Smooth muscle cell (in vitro differentiated cells): ENCODE measurements around the gene AZU1. TPM values are rescaled to one million over a fixed set of nuclear protein-coding genes. Genes with fewer than 3 reads are reported as not detected.

ENCODE experiments used
- DNase-seq: peaks from one replicate; lab custom pipeline; 2025; ENCODE audit not compliant: unreplicated experiment; lab: John Stamatoyannopoulos, UW
- H2AFZ ChIP-seq: fragments of 200-600 bp; sonication (generic); 2 replicates; pipeline ENCODE4 v1.6.0; 2016; ENCODE audit warnings: antibody characterized with exemption, low read depth, mild to moderate bottlenecking
- H3F3A ChIP-seq: fragments of 200-600 bp; sonication (generic); 2 replicates; pipeline ENCODE4 v1.6.0; 2017; ENCODE audit warnings: antibody characterized with exemption, low read depth
- H3K27ac ChIP-seq: fragments of 200-600 bp; sonication (generic); 2 replicates; pipeline ENCODE4 v1.5.1; 2016; ENCODE audit warnings: low read depth, mild to moderate bottlenecking
- H3K27me3 ChIP-seq: fragments of 200-600 bp; sonication (generic); 2 replicates; pipeline ENCODE4 v1.6.1; 2016; ENCODE audit warnings: low read depth, mild to moderate bottlenecking
- H3K36me3 ChIP-seq: fragments of 200-600 bp; sonication (generic); 2 replicates; pipeline ENCODE4 v1.5.1; 2016; ENCODE audit warnings: low read depth
- H3K4me1 ChIP-seq: fragments of 200-600 bp; sonication (generic); 2 replicates; pipeline ENCODE4 v1.5.1; 2016; ENCODE audit warnings: low read depth
- H3K4me2 ChIP-seq: fragments of 200-600 bp; sonication (generic); 2 replicates; pipeline ENCODE4 v1.6.0; 2016; ENCODE audit warnings: mild to moderate bottlenecking
- H3K4me3 ChIP-seq: fragments of 200-600 bp; sonication (generic); 2 replicates; pipeline ENCODE4 v1.5.1; 2016; ENCODE audit warnings: mild to moderate bottlenecking
- H3K79me2 ChIP-seq: fragments of 200-600 bp; sonication (generic); 2 replicates; pipeline ENCODE4 v1.6.0; 2016; ENCODE audit warnings: low read depth, mild to moderate bottlenecking
- H3K9ac ChIP-seq: fragments of 200-600 bp; sonication (generic); 2 replicates; pipeline ENCODE4 v1.6.0; 2016; ENCODE audit warnings: low read depth
- H3K9me3 ChIP-seq: fragments of 200-600 bp; sonication (generic); replicated peaks from 2 replicates; pipeline ENCODE4 v1.5.1; 2016; ENCODE audit warnings: low read depth
- H4K20me1 ChIP-seq: fragments of 200-600 bp; sonication (generic); 2 replicates; pipeline ENCODE4 v1.6.0; 2016; ENCODE audit warnings: low read depth
- WGBS: methylation state at CpG from one replicate; pipeline ENCODE4 v1.1.7; 2016; ENCODE audit warnings: low lambda C conversion rate; 5-methylcytosine and 5-hydroxymethylcytosine counted together
- polyA plus RNA-seq: library from polyadenylated mRNA; unstranded; fragments of >200 nt; fragmentation: Nextera tagmentation; extraction: Ambion mirVana; gene quantifications from 2 replicates; pipeline ENCODE4 v1.2.1, GENCODE V29; 2016
- total RNA-seq: library from RNA; depleted of rRNA; stranded (reverse); fragments of >200 nt; gene quantifications from 2 replicates; pipeline ENCODE4 v1.2.3, GENCODE V29; 2014
- TF ChIP-seq, protein P1 (sequence below): fragments of 200-600 bp; sonication (generic); IDR thresholded peaks from 2 replicates; pipeline ENCODE4 v1.5.1; 2017; ENCODE audit warnings: borderline replicate concordance, mild to moderate bottlenecking, antibody characterized with exemption; ENCODE audit not compliant: insufficient read depth, poor library complexity, severe bottlenecking

AZU1 gene
- total and polyA plus RNA-seq, 2 experiments from 2014 or later: 0.32 to 8.0 TPM

DNA sequence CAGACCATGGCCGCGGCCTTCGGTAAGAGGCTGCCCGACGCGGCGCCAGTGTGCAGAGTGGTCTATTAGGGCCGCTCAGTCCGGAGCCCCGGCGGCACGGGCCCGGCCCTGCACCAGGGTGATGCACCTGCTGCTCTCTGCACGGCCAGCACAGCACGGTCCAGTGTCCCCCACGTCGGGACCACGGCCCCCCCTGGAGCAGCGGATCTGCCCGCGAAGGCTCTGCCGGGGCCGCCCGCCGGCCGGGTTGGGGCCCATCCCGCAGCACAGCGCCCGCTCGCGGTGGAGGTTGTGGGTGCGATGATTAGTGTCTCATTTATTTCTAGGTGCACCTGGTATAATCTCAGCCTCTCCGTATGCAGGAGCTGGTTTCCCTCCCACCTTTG, 22.5 kb upstream of the AZU1 start:
- Histone ChIP-seq H3K27me3 (no peaks in the 10 kb centered on the region), H3K27ac (no peak overlapping the region), H3K9me3 (no peaks in the 10 kb centered on the region), H4K20me1 (peaks cover 100% of the 10 kb centered on the region), H3K36me3 (peaks cover 13% of the 10 kb centered on the region), H3K4me1 (peaks cover 20% of the 10 kb centered on the region), H2AFZ (no peak overlapping the region), H3K79me2 (peaks cover 100% of the 10 kb centered on the region), H3K4me2 (no peak overlapping the region), H3F3A (peaks cover 29% of the 10 kb centered on the region), H3K9ac (no peak overlapping the region), H3K4me3 (no peak overlapping the region)
- TF ChIP-seq, protein P1, sequence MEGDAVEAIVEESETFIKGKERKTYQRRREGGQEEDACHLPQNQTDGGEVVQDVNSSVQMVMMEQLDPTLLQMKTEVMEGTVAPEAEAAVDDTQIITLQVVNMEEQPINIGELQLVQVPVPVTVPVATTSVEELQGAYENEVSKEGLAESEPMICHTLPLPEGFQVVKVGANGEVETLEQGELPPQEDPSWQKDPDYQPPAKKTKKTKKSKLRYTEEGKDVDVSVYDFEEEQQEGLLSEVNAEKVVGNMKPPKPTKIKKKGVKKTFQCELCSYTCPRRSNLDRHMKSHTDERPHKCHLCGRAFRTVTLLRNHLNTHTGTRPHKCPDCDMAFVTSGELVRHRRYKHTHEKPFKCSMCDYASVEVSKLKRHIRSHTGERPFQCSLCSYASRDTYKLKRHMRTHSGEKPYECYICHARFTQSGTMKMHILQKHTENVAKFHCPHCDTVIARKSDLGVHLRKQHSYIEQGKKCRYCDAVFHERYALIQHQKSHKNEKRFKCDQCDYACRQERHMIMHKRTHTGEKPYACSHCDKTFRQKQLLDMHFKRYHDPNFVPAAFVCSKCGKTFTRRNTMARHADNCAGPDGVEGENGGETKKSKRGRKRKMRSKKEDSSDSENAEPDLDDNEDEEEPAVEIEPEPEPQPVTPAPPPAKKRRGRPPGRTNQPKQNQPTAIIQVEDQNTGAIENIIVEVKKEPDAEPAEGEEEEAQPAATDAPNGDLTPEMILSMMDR: no peak
- WGBS: 98% methylated on average over 32 of the region's 33 CpGs
- no peak for DNase-seq

DNA sequence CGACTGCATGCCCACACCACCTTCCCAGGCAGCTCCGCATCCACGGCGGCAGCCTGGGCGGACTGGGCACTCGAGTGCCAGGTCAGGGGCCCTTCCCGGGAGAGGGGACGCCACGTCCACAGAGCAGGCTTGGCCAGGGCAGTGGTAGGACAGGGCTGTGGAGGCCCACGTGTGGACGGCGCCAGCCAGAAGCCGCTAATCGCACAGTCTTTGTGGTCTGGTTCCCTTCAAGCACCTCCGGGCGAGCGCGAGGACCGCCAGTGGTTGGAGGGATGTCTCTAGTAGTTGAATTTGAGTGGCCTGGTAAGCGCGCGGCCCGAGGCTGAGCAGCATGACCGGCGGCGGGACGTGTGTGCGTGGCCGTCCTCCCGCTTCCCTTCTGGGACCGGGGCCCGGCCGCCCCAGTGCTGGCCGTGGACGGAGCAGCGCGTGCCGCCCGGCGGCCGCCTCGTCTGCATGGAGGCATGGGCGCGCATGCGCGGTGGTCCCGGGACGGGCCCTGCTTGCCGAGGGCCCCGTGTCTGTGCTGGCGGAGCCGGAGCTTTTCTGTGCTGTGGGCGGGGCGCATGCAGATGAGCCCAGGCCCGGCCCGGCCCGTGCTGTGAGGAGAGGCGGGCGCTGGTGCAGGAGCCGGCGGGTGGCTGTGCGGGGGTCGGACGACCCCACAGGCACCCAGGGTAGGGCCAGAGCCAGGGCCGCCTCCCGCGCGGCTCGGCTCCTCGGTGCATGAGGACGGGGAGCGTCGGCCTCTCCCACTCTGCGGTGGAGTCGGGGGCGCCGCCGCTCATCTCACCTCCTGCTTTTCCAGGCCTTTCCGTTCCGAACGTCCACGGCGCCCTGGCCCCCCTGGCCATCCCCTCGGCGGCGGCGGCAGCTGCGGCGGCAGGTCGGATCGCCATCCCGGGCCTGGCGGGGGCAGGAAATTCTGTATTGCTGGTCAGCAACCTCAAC, 21.8 kb upstream of the AZU1 start:
- H2AFZ ChIP-seq: no peak overlapping the region
- no peak overlapping the region for H3K9ac ChIP-seq
- H3K79me2 ChIP-seq: peaks cover 93% of the 10 kb centered on the region
- no peak overlapping the region for H3K4me3 ChIP-seq
- no peaks in the 10 kb centered on the region for H3K27me3 ChIP-seq
- H3K27ac ChIP-seq: no peak overlapping the region
- peaks cover 28% of the 10 kb centered on the region for H3F3A ChIP-seq
- WGBS: 96% methylated on average over 84 of the region's 93 CpGs
- TF ChIP-seq, protein P1: no peak
- no peak overlapping the region for H3K4me2 ChIP-seq
- H4K20me1 ChIP-seq: peaks cover 100% of the 10 kb centered on the region
- peaks cover 20% of the 10 kb centered on the region for H3K36me3 ChIP-seq
- no peaks in the 10 kb centered on the region for H3K9me3 ChIP-seq
- H3K4me1 ChIP-seq: peaks cover 13% of the 10 kb centered on the region
- no peak for DNase-seq

DNA sequence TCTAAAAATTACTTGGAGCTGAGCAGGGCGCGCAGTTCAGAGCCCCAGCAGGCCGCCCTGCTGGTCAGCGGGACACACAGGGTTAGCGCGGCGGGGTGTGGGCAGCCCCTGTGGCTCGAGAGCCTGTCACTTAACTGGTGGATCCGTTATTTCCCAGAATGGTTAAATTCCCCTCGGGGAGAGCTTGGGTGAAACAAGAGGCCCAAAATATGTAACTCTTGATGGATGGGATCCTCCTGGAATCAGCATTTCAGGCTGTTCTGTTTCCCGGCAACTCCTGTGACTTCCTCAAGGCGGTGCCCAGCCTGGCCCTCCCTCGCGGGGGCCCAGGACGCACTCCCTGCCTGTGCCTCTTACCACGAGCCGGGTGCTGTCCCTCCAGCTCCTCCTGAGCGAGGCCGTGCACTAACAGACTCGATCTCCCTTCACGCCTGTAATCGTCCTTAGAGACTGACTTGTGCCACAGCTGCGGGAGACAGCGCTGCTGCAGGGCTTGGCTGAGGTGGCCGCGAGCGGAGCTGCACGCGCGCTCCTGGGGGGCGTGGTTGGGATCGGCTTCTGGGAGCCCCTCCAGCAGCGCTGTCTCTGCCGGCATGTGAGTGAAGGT, 20.7 kb upstream of the AZU1 start:
- H3K36me3 ChIP-seq: peaks cover 20% of the 10 kb centered on the region
- H3K4me3 ChIP-seq: no peak overlapping the region
- TF ChIP-seq, protein P1: no peak
- no peak overlapping the region for H3K27ac ChIP-seq
- peaks cover 31% of the 10 kb centered on the region for H3F3A ChIP-seq
- 96% methylated on average over 34 of the region's 34 CpGs for WGBS
- peaks cover 2% of the 10 kb centered on the region for H3K4me1 ChIP-seq
- no peaks in the 10 kb centered on the region for H3K9me3 ChIP-seq
- H3K79me2 ChIP-seq: peaks cover 82% of the 10 kb centered on the region
- H3K4me2 ChIP-seq: no peak overlapping the region
- H3K9ac ChIP-seq: no peak overlapping the region
- no peak for DNase-seq
- H2AFZ ChIP-seq: no peak overlapping the region
- no peaks in the 10 kb centered on the region for H3K27me3 ChIP-seq
- H4K20me1 ChIP-seq: peaks cover 100% of the 10 kb centered on the region
